Heart left ventricle (tissue), 16 donors: Measurements from ENCODE around the gene GADD45G. TPM values are rescaled to one million over a fixed set of nuclear protein-coding genes. Genes with fewer than 3 reads are reported as not detected.

Experiments
- ATAC-seq, 4 donors: fragments of 200-7000 bp; cut with Tn5 transposase; one replicate each; pipeline ENCODE4 v1.9.1; 2020 to 2022; ENCODE audit warnings: moderate library complexity in 4 of 4, mild to moderate bottlenecking in 3 of 4, moderate number of reproducible peaks in 1 of 4
- DNase-seq, 5 donors: peaks; one replicate each; pipeline ENCODE4 v3.0.0-alpha.2; 2020
- H3K27ac ChIP-seq, 12 donors: fragments of 200-600 bp; sonication (generic) in 4 of 12; one replicate each; pipeline versions ENCODE4 v1.5.0 to v1.8.0; 2016 to 2022; ENCODE audit warnings: mild to moderate bottlenecking in 2 of 12
- H3K27me3 ChIP-seq, 9 donors: fragments of 200-600 bp; sonication (generic) in 2 of 9; one replicate each; pipeline versions ENCODE4 v1.5.1 to v1.8.0; 2016 to 2022; ENCODE audit warnings: mild to moderate bottlenecking in 3 of 9
- H3K36me3 ChIP-seq, 9 donors: fragments of 200-600 bp; sonication (generic) in 2 of 9; one replicate each; pipeline versions ENCODE4 v1.5.0 to v1.8.0; 2018 to 2022; ENCODE audit warnings: mild to moderate bottlenecking in 2 of 9
- H3K4me1 ChIP-seq, 12 donors: fragments of 200-600 bp; sonication (generic) in 4 of 12; one replicate each; pipeline versions ENCODE4 v1.5.0 to v1.8.0; 2016 to 2022; ENCODE audit warnings: mild to moderate bottlenecking in 3 of 12
- H3K4me3 ChIP-seq, 12 donors: fragments of 200-600 bp; sonication (generic) in 4 of 12; one replicate each; pipeline versions ENCODE4 v1.5.0 to v1.8.0; 2017 to 2022; ENCODE audit warnings: mild to moderate bottlenecking in 9 of 12, moderate library complexity in 4 of 12
- H3K9me3 ChIP-seq, 12 donors: fragments of 200-600 bp; sonication (generic) in 4 of 12; one replicate each; pipeline versions ENCODE4 v1.5.0 to v1.8.0; 2016 to 2022; ENCODE audit warnings: mild to moderate bottlenecking in 1 of 12
- CTCF ChIP-seq, 12 donors: fragments of 200-600 bp; sonication (generic) in 4 of 12; IDR thresholded peaks; one replicate each; pipeline versions ENCODE4 v1.5.0 to v1.8.0; 2018 to 2022; ENCODE audit warnings: antibody characterized with exemption in 12 of 12, mild to moderate bottlenecking in 5 of 12
- POLR2A ChIP-seq, 2 donors: fragments of 450-650 bp; IDR thresholded peaks; one replicate each; pipeline ENCODE4 v1.6.1; 2017; ENCODE audit warnings: antibody characterized with exemption in 2 of 2, mild to moderate bottlenecking in 2 of 2, moderate library complexity in 2 of 2
- WGBS, 4 donors: extraction: QIAGEN DNeasy Blood & Tissue Kit in 2 of 4; methylation state at CpG; one replicate each; pipeline versions ENCODE4 v1.1.5 to v1.1.7; 2013 to 2018; 5-methylcytosine and 5-hydroxymethylcytosine counted together
- intact Hi-C, 10 donors: fragments of 100-400 bp; cut with DNase I; formaldehyde crosslinking; loops; one replicate each; pipeline versions ENCODE4 v1.11.1 to v1.14.2; 2022
- polyA plus RNA-seq, 2 donors: library from polyadenylated mRNA; stranded (reverse); fragments of 200-250 nt; gene quantifications; one replicate each; pipeline ENCODE4 v1.2.3, GENCODE V29; 2013
- total RNA-seq, 9 donors: library from RNA; depleted of rRNA in 2 of 9; stranded (reverse); fragments of >200 nt in 2 of 9; fragmentation: NEBNext Ultra II Directional in 3 of 9; extraction: Animal tissue kit (Norgen Biotek cat#: 25700) in 3 of 9; gene quantifications; one replicate each; pipeline versions ENCODE4 v1.1.0 to v1.2.4, GENCODE V29; 2016 to 2023
- donor health status: ischemic (EF 13 %, LVEDD 7.1; RV severe dilation, severe dysfunction).
- donor health status: healthy with polysubstance abuse.
- donor health status: DM: no; HTN: yes; CAD: no.
- donor health status: DM: no; HTN: no; CAD: no.
- donor health status: ischemic (EF 25% LVEDD 6.9; RV normal size, moderate dysfunction).
- donor health status: ischemic (EF 25% LVEDD 5.7; RV mildly dilated, moderate dysfunction).
- donor health status: healthy.
- donor health status: DM: yes; HTN: yes; CAD: no.
- donor health status: ischemic (EF 35%, LVEDD 5.7; RV mildly dilated, moderate dysfunction).
- donor health status: nonischemic (EF 11% LVEDD 7.7; RV severe dilation, severe dysfunction).
- donor health status: DM: yes; HTN: yes; CAD: no.
- donor health status: PGD.
- donor health status: ischemic (EF 29% LVEDD 5.4; RV normal size, mild dysfunction).
- donor health status: nonischemic (EF 23%, LVEDD 6.1; RV moderate dilation, normal function).

Gene GADD45G
- total and polyA plus RNA-seq, 11 donors = 9.9 to 118 (median 17.7) TPM

GRCh38 chr9:89577363-89577762 is 27.4 kb upstream of the GADD45G start:
- no peak for ATAC-seq
- H3K27ac ChIP-seq = no peak overlapping the region
- no peaks in the 10 kb centered on the region for H3K36me3 ChIP-seq
- H3K4me3 ChIP-seq = no peak overlapping the region
- H3K4me1 ChIP-seq = peaks cover 0 to 15% (median 0%) of the 10 kb centered on the region in 12 donors
- peaks cover 0 to 3% (median 0%) of the 10 kb centered on the region in 12 donors for H3K9me3 ChIP-seq
- WGBS, 4 donors = 69 to 86% (median 81%) methylated on average over 3 of the region's 3 CpGs
- peaks cover 0 to 47% (median 7%) of the 10 kb centered on the region in 9 donors for H3K27me3 ChIP-seq
- TF ChIP-seq POLR2A (IDR thresholded peaks at IDR 0.05) = no peak
- TF ChIP-seq CTCF (IDR thresholded peaks at IDR 0.05) = no peak
- no peak for DNase-seq
- intact Hi-C loops = loop anchor here in 2 of 10 donors (5.0 to 10.0 kb wide), 2 partner anchors 1287 to 1295 kb away; no protein-coding TSS in a partner anchor

- no peak for DNase-seq
- 80 to 87% (median 82%) methylated on average over 12 of the region's 12 CpGs for WGBS, 4 donors
- no peak overlapping the region for H3K27ac ChIP-seq
- H3K4me3 ChIP-seq = no peak overlapping the region
- peak in 1 of 4 donors; percentile 27 for ATAC-seq
- H3K4me1 ChIP-seq = peaks cover 0 to 15% (median 0%) of the 10 kb centered on the region in 12 donors
- no peaks in the 10 kb centered on the region for H3K36me3 ChIP-seq
- TF ChIP-seq CTCF (IDR thresholded peaks at IDR 0.05) = no peak
- no peak for TF ChIP-seq POLR2A (IDR thresholded peaks at IDR 0.05)
- peaks cover 0 to 41% (median 7%) of the 10 kb centered on the region in 9 donors for H3K27me3 ChIP-seq
- intact Hi-C loops = loop anchor here in 2 of 10 donors (5.0 to 10.0 kb wide), 2 partner anchors 1285 to 1292 kb away; no protein-coding TSS in a partner anchor
- peaks cover 0 to 10% (median 4%) of the 10 kb centered on the region in 12 donors for H3K9me3 ChIP-seq
Measured at GRCh38 chr9:89579741-89580385, 24.9 kb upstream of the GADD45G start.

- H3K36me3 ChIP-seq = no peaks in the 10 kb centered on the region
- H3K27ac ChIP-seq = no peak overlapping the region
- H3K4me1 ChIP-seq = no peaks in the 10 kb centered on the region
- intact Hi-C loops = no loop called here
- peaks cover 0 to 10% (median 4%) of the 10 kb centered on the region in 12 donors for H3K9me3 ChIP-seq
- DNase-seq = no peak
- H3K4me3 ChIP-seq = no peak overlapping the region
- ATAC-seq = no peak
- 65 to 79% (median 74%) methylated on average over 1 of the region's 1 CpG for WGBS, 4 donors
- peaks cover 0 to 24% (median 0%) of the 10 kb centered on the region in 9 donors for H3K27me3 ChIP-seq
- TF ChIP-seq CTCF (IDR thresholded peaks at IDR 0.05) = no peak
- TF ChIP-seq POLR2A (IDR thresholded peaks at IDR 0.05) = no peak
Measured at GRCh38 chr9:89586311-89586710, 18.5 kb upstream of the GADD45G start.

GRCh38 chr9:89588271-89588879 is 16.4 kb upstream of the GADD45G start:
- Histone ChIP-seq H3K27ac (no peak overlapping the region), H3K9me3 (peaks cover 0 to 10% (median 4%) of the 10 kb centered on the region in 12 donors), H3K36me3 (no peaks in the 10 kb centered on the region), H3K4me3 (no peak overlapping the region), H3K4me1 (no peaks in the 10 kb centered on the region), H3K27me3 (peaks cover 0 to 25% (median 0%) of the 10 kb centered on the region in 9 donors)
- DNase-seq (no peak), ATAC-seq (no peak)
- intact Hi-C loops = no loop called here
- WGBS, 4 donors = 86 to 91% (median 91%) methylated on average over 6 of the region's 6 CpGs
- TF ChIP-seq CTCF (IDR thresholded peaks at IDR 0.05) (no peak), POLR2A (IDR thresholded peaks at IDR 0.05) (no peak)
